ENCODE measurements around the gene ESRRG. TPM values are rescaled to one million over a fixed set of nuclear protein-coding genes. Genes with fewer than 3 reads are reported as not detected.

The ESRRG gene
- polyA plus RNA-seq, 1 donor from 2014 or later: 3.7 TPM

DNA sequence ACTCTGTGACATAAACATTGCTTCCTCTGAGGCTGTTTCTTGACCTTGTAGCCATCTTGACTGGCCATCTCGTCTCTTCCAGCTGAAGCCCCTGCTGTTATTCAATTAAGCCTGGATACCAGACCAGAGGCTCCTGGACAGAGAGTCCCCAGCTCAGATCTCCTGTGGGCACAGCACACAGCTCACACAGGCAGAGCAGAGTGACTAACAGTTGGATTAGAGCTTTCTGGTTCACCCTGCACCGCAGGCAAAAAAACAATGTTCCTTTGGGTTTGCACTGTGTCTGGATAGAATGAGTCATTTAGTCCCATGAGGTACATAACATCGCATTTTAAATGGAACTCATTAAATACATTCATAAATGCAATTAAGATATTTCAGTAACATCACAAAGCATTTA, 266.5 kb downstream of the ESRRG start:
- Histone ChIP-seq H2AFZ (ENCODE audit: low read depth, low read length) (no peak overlapping the region), H4K20me1 (ENCODE audit: insufficient read depth) (no peaks in the 10 kb centered on the region), H3K27ac (ENCODE audit: low read length) (no peak overlapping the region), H3K4me3 (ENCODE audit: low read length) (no peak overlapping the region), H3K9me3 (ENCODE audit: low read length) (no peaks in the 10 kb centered on the region), H3K79me2 (replicated peaks; ENCODE audit: insufficient read depth, low read length) (no peaks in the 10 kb centered on the region), H3K9ac (ENCODE audit: low read length) (no peak overlapping the region), H3K9me2 (ENCODE audit: insufficient read depth, low read length) (no peaks in the 10 kb centered on the region), H3K27me3 (ENCODE audit: insufficient read depth, low read depth, low read length) (no peaks in the 10 kb centered on the region), H3K4me2 (ENCODE audit: low read length) (no peak overlapping the region), H3K36me3 (ENCODE audit: insufficient read depth, low read length) (no peaks in the 10 kb centered on the region), H3F3A (ENCODE audit: insufficient read depth, low read length, poor library complexity, severe bottlenecking) (no peaks in the 10 kb centered on the region)
- TF ChIP-seq EP300 (conservative IDR thresholded peaks at IDR 0.05; ENCODE audit: poor library complexity, severe bottlenecking) (no peak), MXI1 (conservative IDR thresholded peaks at IDR 0.05; ENCODE audit: poor library complexity, severe bottlenecking) (no peak), RAD21 (conservative IDR thresholded peaks at IDR 0.05) (no peak), TAF1 (IDR thresholded peaks at IDR 0.05; ENCODE audit: low read depth) (no peak), EZH2 (IDR thresholded peaks at IDR 0.05; ENCODE audit: borderline replicate concordance, insufficient read depth, low read length, poor library complexity, severe bottlenecking) (no peak)
- TF ChIP-seq, protein P1, sequence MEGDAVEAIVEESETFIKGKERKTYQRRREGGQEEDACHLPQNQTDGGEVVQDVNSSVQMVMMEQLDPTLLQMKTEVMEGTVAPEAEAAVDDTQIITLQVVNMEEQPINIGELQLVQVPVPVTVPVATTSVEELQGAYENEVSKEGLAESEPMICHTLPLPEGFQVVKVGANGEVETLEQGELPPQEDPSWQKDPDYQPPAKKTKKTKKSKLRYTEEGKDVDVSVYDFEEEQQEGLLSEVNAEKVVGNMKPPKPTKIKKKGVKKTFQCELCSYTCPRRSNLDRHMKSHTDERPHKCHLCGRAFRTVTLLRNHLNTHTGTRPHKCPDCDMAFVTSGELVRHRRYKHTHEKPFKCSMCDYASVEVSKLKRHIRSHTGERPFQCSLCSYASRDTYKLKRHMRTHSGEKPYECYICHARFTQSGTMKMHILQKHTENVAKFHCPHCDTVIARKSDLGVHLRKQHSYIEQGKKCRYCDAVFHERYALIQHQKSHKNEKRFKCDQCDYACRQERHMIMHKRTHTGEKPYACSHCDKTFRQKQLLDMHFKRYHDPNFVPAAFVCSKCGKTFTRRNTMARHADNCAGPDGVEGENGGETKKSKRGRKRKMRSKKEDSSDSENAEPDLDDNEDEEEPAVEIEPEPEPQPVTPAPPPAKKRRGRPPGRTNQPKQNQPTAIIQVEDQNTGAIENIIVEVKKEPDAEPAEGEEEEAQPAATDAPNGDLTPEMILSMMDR (IDR thresholded peaks at IDR 0.05; ENCODE audit: poor library complexity, severe bottlenecking): no peak
- TF ChIP-seq, protein P2, sequence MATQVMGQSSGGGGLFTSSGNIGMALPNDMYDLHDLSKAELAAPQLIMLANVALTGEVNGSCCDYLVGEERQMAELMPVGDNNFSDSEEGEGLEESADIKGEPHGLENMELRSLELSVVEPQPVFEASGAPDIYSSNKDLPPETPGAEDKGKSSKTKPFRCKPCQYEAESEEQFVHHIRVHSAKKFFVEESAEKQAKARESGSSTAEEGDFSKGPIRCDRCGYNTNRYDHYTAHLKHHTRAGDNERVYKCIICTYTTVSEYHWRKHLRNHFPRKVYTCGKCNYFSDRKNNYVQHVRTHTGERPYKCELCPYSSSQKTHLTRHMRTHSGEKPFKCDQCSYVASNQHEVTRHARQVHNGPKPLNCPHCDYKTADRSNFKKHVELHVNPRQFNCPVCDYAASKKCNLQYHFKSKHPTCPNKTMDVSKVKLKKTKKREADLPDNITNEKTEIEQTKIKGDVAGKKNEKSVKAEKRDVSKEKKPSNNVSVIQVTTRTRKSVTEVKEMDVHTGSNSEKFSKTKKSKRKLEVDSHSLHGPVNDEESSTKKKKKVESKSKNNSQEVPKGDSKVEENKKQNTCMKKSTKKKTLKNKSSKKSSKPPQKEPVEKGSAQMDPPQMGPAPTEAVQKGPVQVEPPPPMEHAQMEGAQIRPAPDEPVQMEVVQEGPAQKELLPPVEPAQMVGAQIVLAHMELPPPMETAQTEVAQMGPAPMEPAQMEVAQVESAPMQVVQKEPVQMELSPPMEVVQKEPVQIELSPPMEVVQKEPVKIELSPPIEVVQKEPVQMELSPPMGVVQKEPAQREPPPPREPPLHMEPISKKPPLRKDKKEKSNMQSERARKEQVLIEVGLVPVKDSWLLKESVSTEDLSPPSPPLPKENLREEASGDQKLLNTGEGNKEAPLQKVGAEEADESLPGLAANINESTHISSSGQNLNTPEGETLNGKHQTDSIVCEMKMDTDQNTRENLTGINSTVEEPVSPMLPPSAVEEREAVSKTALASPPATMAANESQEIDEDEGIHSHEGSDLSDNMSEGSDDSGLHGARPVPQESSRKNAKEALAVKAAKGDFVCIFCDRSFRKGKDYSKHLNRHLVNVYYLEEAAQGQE (IDR thresholded peaks at IDR 0.05; ENCODE audit: borderline replicate concordance): no peak

DNA sequence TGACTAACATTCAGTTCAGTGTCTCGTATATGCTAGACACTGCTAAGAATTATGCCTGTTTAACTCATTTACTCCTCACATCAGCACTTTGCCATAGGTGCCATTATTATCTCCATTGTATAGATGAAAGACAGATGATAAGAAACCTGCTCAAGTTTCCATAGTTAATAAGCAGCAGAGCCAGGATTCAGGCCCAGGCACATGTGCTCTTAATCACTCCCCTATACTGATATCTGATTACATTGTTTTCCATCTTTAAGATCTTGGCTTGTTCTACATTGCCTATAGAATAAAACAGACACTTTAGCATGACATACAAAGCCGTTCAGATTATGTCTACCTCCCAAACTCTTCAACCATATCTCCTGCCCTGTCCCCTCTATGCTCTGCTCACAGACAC, 269.5 kb downstream of the ESRRG start:
- Histone ChIP-seq H4K20me1 (ENCODE audit: insufficient read depth) (no peaks in the 10 kb centered on the region), H3K9me2 (ENCODE audit: insufficient read depth, low read length) (no peaks in the 10 kb centered on the region), H3K79me2 (replicated peaks; ENCODE audit: insufficient read depth, low read length) (no peaks in the 10 kb centered on the region), H3F3A (ENCODE audit: insufficient read depth, low read length, poor library complexity, severe bottlenecking) (no peaks in the 10 kb centered on the region), H3K36me3 (ENCODE audit: insufficient read depth, low read length) (no peaks in the 10 kb centered on the region), H3K27me3 (ENCODE audit: insufficient read depth, low read depth, low read length) (no peaks in the 10 kb centered on the region), H3K9me3 (ENCODE audit: low read length) (no peaks in the 10 kb centered on the region), H3K9ac (ENCODE audit: low read length) (no peak overlapping the region), H3K4me2 (ENCODE audit: low read length) (no peak overlapping the region), H3K4me3 (ENCODE audit: low read length) (no peak overlapping the region), H2AFZ (ENCODE audit: low read depth, low read length) (no peak overlapping the region), H3K27ac (ENCODE audit: low read length) (no peak overlapping the region)
- TF ChIP-seq RAD21 (conservative IDR thresholded peaks at IDR 0.05): no peak
- TF ChIP-seq, protein P1 (IDR thresholded peaks at IDR 0.05; ENCODE audit: poor library complexity, severe bottlenecking): no peak
- TF ChIP-seq TAF1 (IDR thresholded peaks at IDR 0.05; ENCODE audit: low read depth): no peak
- TF ChIP-seq POLR2AphosphoS5 (IDR thresholded peaks at IDR 0.05): no peak
- no peak for TF ChIP-seq SMC3 (conservative IDR thresholded peaks at IDR 0.05; ENCODE audit: poor library complexity)
- TF ChIP-seq, protein P2 (IDR thresholded peaks at IDR 0.05; ENCODE audit: borderline replicate concordance): no peak
- TF ChIP-seq EP300 (conservative IDR thresholded peaks at IDR 0.05; ENCODE audit: poor library complexity, severe bottlenecking): no peak
- TF ChIP-seq EZH2 (IDR thresholded peaks at IDR 0.05; ENCODE audit: borderline replicate concordance, insufficient read depth, low read length, poor library complexity, severe bottlenecking): no peak
- TF ChIP-seq MXI1 (conservative IDR thresholded peaks at IDR 0.05; ENCODE audit: poor library complexity, severe bottlenecking): no peak
